Omental fat pad (tissue), 4 donors: ENCODE results near the gene D2HGDH. TPM values are rescaled to one million over a fixed set of nuclear protein-coding genes. Genes with fewer than 3 reads are reported as not detected.
"Not testable (repeated sequence)": the region's sequence is repeated elsewhere in the genome, so short reads cannot be mapped to it uniquely, and the experiment has no call there.

Experiments
- ATAC-seq: fragments of 150-250 bp; one replicate; pipeline ENCODE4 v1.9.1; 2016; ENCODE audit warnings: mild to moderate bottlenecking, moderate library complexity; ENCODE audit not compliant: low FRiP score
- DNase-seq: peaks from one replicate; pipeline ENCODE4 v3.0.0-alpha.2; 2019; ENCODE audit warnings: low spot score
- total RNA-seq, 4 donors: library from RNA; depleted of rRNA; stranded (reverse); fragments of >200 nt; gene quantifications; one replicate each; pipeline ENCODE4 v1.1.0, GENCODE V29; 2016
- TF ChIP-seq, protein P1 (sequence below), 3 donors: fragments of 450-650 bp; IDR thresholded peaks; one replicate each; pipeline ENCODE4 v1.5.1; 2016 to 2017; ENCODE audit warnings: antibody characterized with exemption in 3 of 3, mild to moderate bottlenecking in 3 of 3, moderate library complexity in 2 of 3

Gene D2HGDH
- total RNA-seq, 4 donors from 2014 or later = 12.4 to 31.2 (median 16.9) TPM

DNA sequence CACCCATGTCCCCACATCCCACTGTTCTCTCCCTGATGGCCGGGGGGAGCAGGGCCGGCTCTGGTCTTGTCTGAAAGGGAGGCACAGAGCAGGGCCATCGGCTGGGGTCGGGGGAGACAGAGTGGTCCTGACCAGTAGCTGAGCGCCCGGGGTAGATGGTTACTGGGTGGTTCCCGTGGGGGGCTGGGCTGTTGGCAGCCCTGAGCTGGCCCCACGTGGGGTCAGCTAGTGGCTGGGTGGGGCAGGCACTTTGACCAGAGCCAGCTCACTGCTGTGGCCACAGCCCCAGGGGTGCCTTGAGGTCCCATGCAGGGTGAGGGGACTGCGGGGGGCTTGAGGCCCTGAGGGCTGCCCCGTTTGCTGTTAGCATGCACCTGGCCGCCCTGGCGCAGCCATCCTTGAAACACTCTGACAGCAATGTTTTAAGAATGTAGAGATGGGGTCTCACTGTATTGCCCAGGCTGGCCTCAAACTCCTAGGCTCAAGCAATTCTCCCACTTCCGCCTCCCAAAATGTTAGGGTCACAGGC, 62.2 kb downstream of the D2HGDH start:
- TF ChIP-seq, protein P1, sequence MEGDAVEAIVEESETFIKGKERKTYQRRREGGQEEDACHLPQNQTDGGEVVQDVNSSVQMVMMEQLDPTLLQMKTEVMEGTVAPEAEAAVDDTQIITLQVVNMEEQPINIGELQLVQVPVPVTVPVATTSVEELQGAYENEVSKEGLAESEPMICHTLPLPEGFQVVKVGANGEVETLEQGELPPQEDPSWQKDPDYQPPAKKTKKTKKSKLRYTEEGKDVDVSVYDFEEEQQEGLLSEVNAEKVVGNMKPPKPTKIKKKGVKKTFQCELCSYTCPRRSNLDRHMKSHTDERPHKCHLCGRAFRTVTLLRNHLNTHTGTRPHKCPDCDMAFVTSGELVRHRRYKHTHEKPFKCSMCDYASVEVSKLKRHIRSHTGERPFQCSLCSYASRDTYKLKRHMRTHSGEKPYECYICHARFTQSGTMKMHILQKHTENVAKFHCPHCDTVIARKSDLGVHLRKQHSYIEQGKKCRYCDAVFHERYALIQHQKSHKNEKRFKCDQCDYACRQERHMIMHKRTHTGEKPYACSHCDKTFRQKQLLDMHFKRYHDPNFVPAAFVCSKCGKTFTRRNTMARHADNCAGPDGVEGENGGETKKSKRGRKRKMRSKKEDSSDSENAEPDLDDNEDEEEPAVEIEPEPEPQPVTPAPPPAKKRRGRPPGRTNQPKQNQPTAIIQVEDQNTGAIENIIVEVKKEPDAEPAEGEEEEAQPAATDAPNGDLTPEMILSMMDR (IDR thresholded peaks at IDR 0.05) = no peak
- DNase-seq (no peak), ATAC-seq (no peak)

DNA sequence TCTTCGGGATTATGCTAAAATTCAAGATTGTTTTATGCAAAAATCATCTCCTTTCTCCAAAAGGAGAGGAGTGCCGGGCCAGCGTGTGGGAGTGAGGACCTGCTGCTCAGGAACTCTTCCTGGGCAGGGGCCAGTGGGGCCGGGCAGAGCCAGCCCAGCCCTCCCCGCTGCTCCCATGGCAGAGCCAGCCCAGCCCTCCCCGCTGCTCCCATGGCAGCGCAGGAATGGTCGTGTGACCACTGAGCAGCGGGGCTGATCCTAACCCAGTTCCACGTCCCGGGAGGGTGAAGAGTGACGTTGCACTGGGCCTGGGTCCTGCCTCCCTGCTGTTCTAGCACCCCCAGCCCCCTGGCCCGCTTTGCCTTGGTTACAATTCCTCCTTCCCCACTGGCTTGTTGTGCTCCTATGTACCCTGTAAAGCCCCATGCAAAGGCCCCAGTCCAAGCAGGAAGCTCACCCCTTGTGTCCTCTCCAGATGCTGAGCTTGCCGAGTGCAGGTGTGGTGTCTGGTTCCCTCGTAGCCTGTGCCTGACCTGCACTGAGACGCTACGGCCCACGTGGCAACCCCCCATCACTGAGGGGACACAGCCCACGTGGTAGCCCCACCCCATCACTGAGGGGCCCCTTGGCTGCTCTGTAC, 63.1 kb downstream of the D2HGDH start:
- DNase-seq (no peak), ATAC-seq (peak; percentile 43)
- TF ChIP-seq, protein P1 (IDR thresholded peaks at IDR 0.05) = no peak

DNA sequence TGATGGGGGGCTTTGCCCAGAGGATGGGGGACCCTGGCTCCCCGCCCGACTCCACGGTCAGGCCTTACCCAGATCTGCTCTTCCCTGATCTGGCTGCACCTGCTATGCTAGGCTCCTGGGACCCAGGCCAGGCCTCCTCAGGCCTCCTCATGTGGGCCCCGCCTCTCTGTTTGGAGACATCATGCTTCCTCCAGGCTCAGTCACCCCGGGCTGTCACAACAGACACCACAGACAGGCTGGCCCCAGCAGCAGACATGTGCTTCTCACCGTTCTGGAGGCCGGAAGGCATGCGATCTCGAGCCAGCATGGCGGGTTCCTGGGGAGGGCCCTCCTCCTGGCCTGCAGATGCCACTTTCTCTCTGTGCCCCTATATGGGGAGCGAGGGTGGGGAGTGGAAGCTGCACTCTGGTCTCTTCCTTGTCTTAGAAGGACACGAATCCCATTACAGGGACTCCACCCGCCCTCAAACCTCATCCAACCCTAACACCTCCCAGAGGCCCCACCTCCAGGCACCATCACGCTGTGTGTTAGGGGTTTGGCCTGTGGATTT, 63.7 kb downstream of the D2HGDH start:
- DNase-seq = no peak

DNA sequence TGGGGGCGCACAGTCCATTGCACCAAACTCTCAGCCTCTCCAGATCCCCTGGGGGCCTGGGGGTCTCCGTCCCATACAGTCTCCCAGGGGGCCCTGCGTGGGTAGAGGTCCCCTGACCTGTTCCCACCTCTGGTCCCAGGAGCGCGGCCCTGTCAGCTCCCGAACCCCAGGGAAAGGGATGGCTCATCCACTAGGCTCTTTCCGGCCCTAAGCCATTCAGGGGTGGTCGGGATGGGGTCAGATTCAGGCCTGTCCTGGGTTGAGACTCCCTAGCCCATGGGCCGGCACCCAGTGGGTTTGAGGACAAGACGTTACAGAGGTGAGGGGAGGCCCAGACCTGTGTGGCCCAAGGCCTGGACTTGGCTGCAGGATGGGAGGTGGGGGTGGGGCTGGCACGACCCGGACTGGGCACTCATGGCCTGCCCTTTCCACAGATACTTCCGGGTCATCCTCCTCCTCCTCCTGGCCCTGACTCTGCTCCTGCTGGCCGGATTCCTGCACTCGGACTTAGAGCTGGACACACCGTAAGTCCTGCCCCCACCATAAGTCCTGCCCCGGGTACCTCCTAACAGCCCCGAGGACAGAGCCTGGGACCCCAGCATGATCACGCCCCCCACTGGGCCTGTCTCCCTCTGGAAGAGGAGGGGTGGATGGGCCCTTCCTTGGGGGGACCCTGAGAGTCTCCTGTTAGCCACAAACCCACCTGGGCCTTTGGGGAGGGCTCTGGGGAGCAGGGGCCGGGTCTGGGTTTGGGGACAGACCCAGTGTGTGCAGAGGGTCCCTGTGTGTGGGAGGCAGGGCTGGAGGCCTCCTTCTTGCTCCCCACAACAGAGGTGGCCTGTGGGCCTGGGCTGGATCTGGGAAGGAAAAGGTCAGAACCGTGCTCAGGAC, 64.4 kb downstream of the D2HGDH start:
- DNase-seq = no peak
- TF ChIP-seq, protein P1 (IDR thresholded peaks at IDR 0.05) = no peak
- ATAC-seq = no peak

More for the DNA sequence above, 63.7 kb downstream of the D2HGDH start:
- TF ChIP-seq, protein P1 (IDR thresholded peaks at IDR 0.05) = no peak
- no peak for ATAC-seq

DNA sequence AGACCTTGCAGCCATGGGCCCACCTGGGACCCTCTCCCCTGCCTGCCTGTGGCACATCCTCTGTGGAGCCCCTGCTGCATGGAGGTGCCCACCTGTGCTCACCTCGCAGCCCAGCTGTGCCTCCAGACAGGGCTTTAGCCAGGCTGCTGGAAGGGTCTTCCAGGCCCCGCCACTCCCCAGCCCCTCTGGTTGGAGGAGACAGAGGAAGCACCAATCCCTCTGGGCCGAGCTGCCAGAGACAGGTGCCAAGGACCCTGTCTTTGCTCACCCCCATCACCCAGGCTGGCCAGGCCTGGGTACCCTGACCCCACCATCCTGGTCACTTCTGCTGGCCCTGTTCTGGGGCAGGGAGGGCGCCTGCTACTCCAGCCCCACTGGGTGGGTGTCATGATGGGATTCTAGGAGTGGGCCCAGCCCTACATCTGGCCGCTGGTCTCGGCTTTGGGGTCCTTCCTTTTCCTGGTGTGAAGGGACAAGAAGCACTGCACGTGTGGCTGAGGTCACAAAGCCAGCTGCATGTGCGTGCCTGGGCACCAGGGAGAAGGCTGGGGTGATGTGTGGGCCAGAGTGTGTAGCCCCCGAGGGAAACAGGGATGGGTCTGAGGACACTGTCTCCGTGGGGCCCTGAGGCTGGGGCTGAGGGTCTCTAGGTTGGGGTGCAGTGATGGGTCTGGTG, 65.2 kb downstream of the D2HGDH start:
- ATAC-seq = no peak
- DNase-seq = no peak
- TF ChIP-seq, protein P1 (IDR thresholded peaks at IDR 0.05) = no peak

DNA sequence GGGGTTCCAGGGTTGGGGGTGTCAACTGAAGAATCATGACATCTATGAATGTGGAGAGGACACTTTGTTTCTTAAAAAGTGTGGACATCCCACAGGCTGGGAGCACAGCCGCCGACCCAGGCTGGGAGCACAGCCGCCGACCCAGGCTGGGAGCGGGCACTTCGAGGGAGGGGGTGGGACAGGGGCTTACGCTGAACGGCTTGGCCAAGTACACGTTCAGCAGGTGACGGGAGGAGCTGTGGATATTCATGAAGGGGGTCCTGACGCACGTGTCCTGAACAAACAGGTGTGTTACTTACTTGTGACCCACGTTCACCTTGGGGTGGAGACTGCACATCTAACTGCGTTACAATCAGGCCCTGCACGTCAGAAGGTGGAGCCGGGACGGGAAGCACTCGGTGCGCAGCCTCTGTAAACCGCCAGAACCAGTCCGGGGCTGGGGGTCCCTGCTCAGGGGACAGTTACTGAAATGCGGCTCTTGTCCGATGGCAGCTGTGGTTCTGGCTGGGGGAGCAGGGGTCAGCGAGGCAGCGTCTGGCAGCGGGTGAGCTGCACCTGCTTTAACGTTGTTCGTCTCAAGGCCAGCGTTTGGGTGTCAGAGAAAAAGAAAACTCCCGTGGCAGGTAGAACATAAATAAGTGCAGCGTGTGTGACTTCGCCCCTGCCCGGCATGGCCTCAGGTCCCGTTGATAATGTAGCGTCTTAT, 65.9 kb downstream of the D2HGDH start:
- not testable (repeated sequence) for ATAC-seq, DNase-seq
